ENCODE measurements around the gene OSMR.

DNA sequence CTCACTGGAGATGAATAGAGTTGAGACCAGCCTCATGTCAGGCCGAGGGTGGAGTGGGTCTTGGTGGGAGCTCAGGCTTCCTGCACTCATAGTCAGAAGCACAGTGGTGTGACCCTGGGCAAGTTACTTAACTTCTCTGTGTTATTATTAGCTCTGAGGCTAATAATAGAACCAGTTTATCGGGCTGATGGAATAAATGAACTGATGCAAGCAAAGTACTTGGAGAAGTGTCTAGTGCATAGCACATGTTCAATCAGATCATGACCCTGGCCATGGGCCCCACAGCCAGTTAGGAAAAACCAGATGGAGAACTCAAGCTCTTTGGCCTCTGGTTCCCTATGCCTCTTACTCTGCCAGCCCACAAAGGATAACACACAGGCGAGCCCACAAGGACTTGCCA is 45.3 kb upstream of the OSMR start:
- TF ChIP-seq, protein P1, sequence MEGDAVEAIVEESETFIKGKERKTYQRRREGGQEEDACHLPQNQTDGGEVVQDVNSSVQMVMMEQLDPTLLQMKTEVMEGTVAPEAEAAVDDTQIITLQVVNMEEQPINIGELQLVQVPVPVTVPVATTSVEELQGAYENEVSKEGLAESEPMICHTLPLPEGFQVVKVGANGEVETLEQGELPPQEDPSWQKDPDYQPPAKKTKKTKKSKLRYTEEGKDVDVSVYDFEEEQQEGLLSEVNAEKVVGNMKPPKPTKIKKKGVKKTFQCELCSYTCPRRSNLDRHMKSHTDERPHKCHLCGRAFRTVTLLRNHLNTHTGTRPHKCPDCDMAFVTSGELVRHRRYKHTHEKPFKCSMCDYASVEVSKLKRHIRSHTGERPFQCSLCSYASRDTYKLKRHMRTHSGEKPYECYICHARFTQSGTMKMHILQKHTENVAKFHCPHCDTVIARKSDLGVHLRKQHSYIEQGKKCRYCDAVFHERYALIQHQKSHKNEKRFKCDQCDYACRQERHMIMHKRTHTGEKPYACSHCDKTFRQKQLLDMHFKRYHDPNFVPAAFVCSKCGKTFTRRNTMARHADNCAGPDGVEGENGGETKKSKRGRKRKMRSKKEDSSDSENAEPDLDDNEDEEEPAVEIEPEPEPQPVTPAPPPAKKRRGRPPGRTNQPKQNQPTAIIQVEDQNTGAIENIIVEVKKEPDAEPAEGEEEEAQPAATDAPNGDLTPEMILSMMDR (IDR thresholded peaks at IDR 0.05): no peak
- no peak for TF ChIP-seq POLR2AphosphoS5 (IDR thresholded peaks at IDR 0.05; ENCODE audit: low read depth, low read length)
